B cell (primary cell): Measurements from ENCODE around the gene PHLPP1.

Experiments
- EZH2 ChIP-seq: IDR thresholded peaks from 2 replicates; pipeline ENCODE4 v1.6.1; 2012; ENCODE audit warnings: borderline replicate concordance, low read depth, mild to moderate bottlenecking, moderate library complexity, low read length; ENCODE audit not compliant: insufficient read depth, poor library complexity, severe bottlenecking
- TF ChIP-seq, protein P1 (sequence below): fragments of 200-600 bp; IDR thresholded peaks from one replicate; pipeline ENCODE4 v1.8.0; 2022; ENCODE audit warnings: antibody characterized with exemption, mild to moderate bottlenecking

DNA sequence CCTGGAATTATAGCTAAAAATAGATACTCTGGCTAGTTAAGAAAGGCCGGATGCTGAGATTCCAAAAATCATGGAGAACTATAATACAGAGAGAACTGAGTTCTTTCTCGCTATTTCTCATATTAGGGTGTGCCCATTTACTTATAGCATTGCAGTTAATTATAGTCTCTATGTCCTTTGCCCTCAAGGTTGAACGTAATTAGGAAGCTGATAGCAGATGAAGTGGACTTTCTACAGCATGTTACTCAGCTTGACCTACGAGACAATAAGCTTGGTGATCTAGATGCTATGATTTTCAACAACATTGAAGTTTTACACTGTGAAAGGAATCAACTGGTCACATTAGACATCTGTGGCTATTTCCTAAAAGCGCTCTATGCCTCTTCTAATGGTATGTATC lies 187.4 kb downstream of the PHLPP1 start:
- TF ChIP-seq, protein P1, sequence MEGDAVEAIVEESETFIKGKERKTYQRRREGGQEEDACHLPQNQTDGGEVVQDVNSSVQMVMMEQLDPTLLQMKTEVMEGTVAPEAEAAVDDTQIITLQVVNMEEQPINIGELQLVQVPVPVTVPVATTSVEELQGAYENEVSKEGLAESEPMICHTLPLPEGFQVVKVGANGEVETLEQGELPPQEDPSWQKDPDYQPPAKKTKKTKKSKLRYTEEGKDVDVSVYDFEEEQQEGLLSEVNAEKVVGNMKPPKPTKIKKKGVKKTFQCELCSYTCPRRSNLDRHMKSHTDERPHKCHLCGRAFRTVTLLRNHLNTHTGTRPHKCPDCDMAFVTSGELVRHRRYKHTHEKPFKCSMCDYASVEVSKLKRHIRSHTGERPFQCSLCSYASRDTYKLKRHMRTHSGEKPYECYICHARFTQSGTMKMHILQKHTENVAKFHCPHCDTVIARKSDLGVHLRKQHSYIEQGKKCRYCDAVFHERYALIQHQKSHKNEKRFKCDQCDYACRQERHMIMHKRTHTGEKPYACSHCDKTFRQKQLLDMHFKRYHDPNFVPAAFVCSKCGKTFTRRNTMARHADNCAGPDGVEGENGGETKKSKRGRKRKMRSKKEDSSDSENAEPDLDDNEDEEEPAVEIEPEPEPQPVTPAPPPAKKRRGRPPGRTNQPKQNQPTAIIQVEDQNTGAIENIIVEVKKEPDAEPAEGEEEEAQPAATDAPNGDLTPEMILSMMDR, result no peak
- TF ChIP-seq EZH2, result no peak
